Measurements from ENCODE around the gene APEH. TPM values are rescaled to one million over a fixed set of nuclear protein-coding genes. Genes with fewer than 3 reads are reported as not detected.

APEH gene
- total RNA-seq: 141 and 146 TPM in 2 replicates

DNA sequence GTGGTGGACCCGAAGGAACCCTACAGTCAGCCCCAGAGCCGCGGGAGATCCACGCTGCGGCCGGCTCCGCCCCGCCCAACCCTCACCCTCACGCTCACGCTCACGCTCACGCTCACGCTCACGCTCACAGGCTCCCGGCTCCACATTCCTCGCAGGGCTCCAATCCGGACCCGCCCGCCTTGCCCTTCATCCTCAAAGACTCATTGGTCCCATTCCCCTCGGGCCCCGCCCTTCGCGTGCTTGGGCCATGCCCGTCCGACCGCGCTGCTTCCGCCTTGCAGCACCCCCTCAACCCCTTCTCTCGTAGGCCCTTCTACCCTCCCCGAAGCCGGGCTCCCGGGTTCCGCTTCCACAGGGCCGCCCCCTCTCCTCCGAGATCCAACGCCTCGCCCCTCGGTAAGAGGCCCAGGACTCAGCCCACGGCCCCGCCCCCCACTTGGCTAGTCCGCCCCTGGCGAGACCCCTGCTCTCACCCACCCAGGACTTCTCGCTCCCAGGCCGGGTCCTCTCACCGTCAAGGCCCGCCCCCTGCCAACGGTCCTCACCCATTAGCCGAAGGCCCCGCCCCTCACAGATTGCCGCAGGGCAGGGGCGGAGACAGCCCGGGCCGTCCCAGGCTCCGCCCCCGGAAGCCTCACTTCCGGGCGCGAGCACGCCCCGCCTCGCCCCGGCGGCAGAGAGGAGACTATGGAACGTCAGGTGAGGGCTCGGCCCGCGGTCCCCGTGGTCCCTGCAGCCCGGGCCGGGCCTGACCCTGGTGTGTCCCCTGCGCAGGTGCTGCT lies at the start of gene APEH:
Gene APEH (plus strand): TSS at position 637 of the 782 bp plus-strand sequence. CDS start 51 bp downstream, at position 688.
- TF ChIP-seq CTCF (IDR thresholded peaks at IDR 0.05; ENCODE audit: insufficient read depth, low read length, poor library complexity, severe bottlenecking): no peak
- peaks cover 3% of the 10 kb centered on the region for H3K36me3 ChIP-seq (ENCODE audit: control insufficient read depth, insufficient read depth, low read length)
- peak within 1 kb of the TSS; percentile 65 for H3K4me3 ChIP-seq (ENCODE audit: low read depth, low read length)
- H3K27me3 ChIP-seq (ENCODE audit: control insufficient read depth, insufficient read depth, low read length): no peaks in the 10 kb centered on the region
- peak; percentile 93 for DNase-seq (ENCODE audit: low read depth)

- no peak overlapping the region for H3K4me3 ChIP-seq (ENCODE audit: low read depth, low read length)
- peaks cover 2% of the 10 kb centered on the region for H3K27me3 ChIP-seq (ENCODE audit: control insufficient read depth, insufficient read depth, low read length)
- no peak for TF ChIP-seq CTCF (IDR thresholded peaks at IDR 0.05; ENCODE audit: insufficient read depth, low read length, poor library complexity, severe bottlenecking)
- DNase-seq (ENCODE audit: low read depth): no peak
- H3K36me3 ChIP-seq (ENCODE audit: control insufficient read depth, insufficient read depth, low read length): no peaks in the 10 kb centered on the region
Observed at GRCh38 chr3:49625071-49625470, 49.1 kb upstream of the APEH start.

DNA sequence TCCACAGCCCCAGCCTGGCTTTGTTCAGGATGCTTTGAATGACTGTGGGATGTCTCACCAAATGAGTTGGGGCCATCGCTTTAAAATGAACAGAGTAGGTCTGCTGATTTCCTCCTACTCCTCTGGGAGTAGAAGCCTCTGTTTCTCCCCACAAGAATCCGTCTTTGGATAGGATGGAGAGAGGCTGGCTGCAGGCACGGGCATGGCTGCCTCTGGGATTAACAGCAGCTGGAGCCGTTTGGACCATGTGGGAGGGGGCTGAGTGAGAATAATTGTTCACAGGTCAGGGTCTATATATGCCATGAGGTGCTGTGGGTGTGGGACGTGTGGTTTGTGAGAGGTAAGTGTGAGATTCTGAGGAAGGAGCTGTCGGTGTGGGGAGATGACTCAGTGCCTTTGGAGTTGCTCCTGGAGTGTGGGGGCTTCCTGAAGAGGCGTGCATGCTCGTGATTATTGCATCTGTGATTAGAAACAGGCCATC lies 48.0 kb upstream of the APEH start:
- no peaks in the 10 kb centered on the region for H3K27me3 ChIP-seq (ENCODE audit: control insufficient read depth, insufficient read depth, low read length)
- no peak for TF ChIP-seq CTCF (IDR thresholded peaks at IDR 0.05; ENCODE audit: insufficient read depth, low read length, poor library complexity, severe bottlenecking)
- DNase-seq (ENCODE audit: low read depth): no peak

GRCh38 chr3:49626796-49627195 lies 47.4 kb upstream of the APEH start:
- Histone ChIP-seq H3K4me3 (ENCODE audit: low read depth, low read length) (no peak overlapping the region), H3K36me3 (ENCODE audit: control insufficient read depth, insufficient read depth, low read length) (no peaks in the 10 kb centered on the region), H3K27me3 (ENCODE audit: control insufficient read depth, insufficient read depth, low read length) (no peaks in the 10 kb centered on the region)
- no peak for TF ChIP-seq CTCF (IDR thresholded peaks at IDR 0.05; ENCODE audit: insufficient read depth, low read length, poor library complexity, severe bottlenecking)
- DNase-seq (ENCODE audit: low read depth): no peak

More for the DNA sequence above, 48.0 kb upstream of the APEH start:
- H3K4me3 ChIP-seq (ENCODE audit: low read depth, low read length): no peak overlapping the region
- no peaks in the 10 kb centered on the region for H3K36me3 ChIP-seq (ENCODE audit: control insufficient read depth, insufficient read depth, low read length)

- no peak for DNase-seq (ENCODE audit: low read depth)
- Histone ChIP-seq H3K36me3 (ENCODE audit: control insufficient read depth, insufficient read depth, low read length) (no peaks in the 10 kb centered on the region), H3K27me3 (ENCODE audit: control insufficient read depth, insufficient read depth, low read length) (no peaks in the 10 kb centered on the region), H3K4me3 (ENCODE audit: low read depth, low read length) (no peak overlapping the region)
- no peak for TF ChIP-seq CTCF (IDR thresholded peaks at IDR 0.05; ENCODE audit: insufficient read depth, low read length, poor library complexity, severe bottlenecking)
Observed at GRCh38 chr3:49627634-49628033, 46.5 kb upstream of the APEH start.
